ENCODE data around the gene GOSR2.
"Not testable (repeated sequence)": the region's sequence is repeated elsewhere in the genome, so short reads cannot be mapped to it uniquely, and the experiment has no call there.

GOSR2 gene

DNA sequence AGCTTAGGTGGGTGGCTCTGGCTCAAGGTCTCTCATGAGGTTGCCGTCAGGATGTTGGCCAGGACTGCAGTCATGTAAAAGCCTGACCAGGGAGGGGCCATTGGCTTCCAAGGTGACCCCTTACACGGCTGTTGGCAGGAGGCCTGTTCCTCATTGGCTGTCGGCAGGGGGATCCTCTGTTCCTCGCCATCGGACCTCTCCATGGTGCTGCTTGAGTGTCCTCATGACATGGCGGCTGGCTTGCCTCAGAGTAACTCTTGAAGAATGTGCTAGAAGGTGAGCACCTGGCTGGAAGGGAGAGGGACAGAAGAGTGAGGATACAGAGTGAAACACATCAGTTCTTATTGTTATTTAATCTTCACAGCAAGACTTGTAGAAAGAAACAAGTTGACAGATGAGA lies 60.8 kb downstream of the GOSR2 start:
- no peak for DNase-seq (ENCODE audit: extremely low spot score)
- TF ChIP-seq SP1 (IDR thresholded peaks at IDR 0.05) (no peak), LEF1 (IDR thresholded peaks at IDR 0.05; ENCODE audit: borderline replicate concordance) (no peak), ELF4 (IDR thresholded peaks at IDR 0.05) (no peak), ZNF384 (IDR thresholded peaks at IDR 0.05) (no peak), L3MBTL2 (conservative IDR thresholded peaks at IDR 0.05) (no peak)
- ChIA-PET CTCF (interaction anchor here (0.7 kb wide), 1 partner anchor 43 kb away, joined by 3 read pairs; no protein-coding TSS in a partner anchor), POLR2A (no interaction called here)

DNA sequence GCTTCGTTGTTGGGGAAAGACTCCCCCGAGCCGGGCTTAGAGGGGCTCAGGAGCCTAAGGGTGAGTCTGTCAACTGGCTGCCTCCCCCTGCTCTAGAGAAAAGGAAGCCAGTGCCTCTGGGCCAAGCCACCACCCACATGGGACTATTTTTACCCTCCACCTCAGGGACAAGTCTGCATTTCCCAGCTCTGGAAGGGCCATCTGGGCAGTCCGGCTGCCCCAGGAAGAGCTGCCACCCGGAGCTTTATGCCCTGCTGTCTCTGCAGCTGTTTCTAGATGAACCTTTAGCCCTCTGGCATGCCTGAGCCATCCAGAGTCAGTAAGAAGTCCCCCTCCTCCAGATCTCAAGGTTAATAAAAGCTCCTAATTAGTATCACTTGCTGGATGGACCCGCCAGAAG lies 61.4 kb downstream of the GOSR2 start:
- TF ChIP-seq SUZ12 (IDR thresholded peaks at IDR 0.05) (no peak), NFRKB (IDR thresholded peaks at IDR 0.05) (no peak), HDGF (IDR thresholded peaks at IDR 0.05; ENCODE audit: borderline replicate concordance) (no peak), FOXM1 (IDR thresholded peaks at IDR 0.05; ENCODE audit: borderline replicate concordance) (no peak), FOXA1 (IDR thresholded peaks at IDR 0.05) (no peak), CTBP1 (IDR thresholded peaks at IDR 0.05; ENCODE audit: borderline replicate concordance) (no peak), L3MBTL2 (conservative IDR thresholded peaks at IDR 0.05) (no peak), ELF4 (IDR thresholded peaks at IDR 0.05) (no peak), ZNF384 (IDR thresholded peaks at IDR 0.05) (no peak), SP1 (IDR thresholded peaks at IDR 0.05) (no peak), FOXK2 (IDR thresholded peaks at IDR 0.05) (no peak), ARNT (IDR thresholded peaks at IDR 0.05) (no peak), LEF1 (IDR thresholded peaks at IDR 0.05; ENCODE audit: borderline replicate concordance) (no peak), TARDBP (IDR thresholded peaks at IDR 0.05) (no peak), BHLHE40 (IDR thresholded peaks at IDR 0.05; ENCODE audit: borderline replicate concordance) (no peak)
- TF ChIP-seq, protein P1, sequence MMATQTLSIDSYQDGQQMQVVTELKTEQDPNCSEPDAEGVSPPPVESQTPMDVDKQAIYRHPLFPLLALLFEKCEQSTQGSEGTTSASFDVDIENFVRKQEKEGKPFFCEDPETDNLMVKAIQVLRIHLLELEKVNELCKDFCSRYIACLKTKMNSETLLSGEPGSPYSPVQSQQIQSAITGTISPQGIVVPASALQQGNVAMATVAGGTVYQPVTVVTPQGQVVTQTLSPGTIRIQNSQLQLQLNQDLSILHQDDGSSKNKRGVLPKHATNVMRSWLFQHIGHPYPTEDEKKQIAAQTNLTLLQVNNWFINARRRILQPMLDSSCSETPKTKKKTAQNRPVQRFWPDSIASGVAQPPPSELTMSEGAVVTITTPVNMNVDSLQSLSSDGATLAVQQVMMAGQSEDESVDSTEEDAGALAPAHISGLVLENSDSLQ (IDR thresholded peaks at IDR 0.05): no peak
- ChIA-PET POLR2A (no interaction called here), CTCF (no interaction called here)
- DNase-seq (ENCODE audit: extremely low spot score): no peak

DNA sequence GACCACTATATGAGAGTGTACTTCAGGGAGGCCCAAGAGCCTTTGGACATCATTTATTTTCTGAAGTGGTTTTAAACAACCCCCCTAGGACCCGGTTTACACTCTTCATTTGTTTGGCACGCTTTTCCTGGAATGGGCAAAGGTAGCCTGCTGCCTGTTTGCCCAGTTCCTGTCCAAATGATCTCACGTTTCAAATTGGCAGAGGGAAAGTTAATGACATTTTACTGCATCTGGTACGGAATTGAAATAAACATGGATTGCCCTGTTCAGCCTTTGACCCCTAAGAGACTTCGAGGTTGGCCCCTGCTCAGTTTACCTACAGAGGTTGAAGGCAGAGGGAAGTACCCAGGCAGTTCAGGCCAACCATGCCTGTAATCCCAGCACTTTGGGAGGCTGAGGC lies 61.9 kb downstream of the GOSR2 start:
- ChIA-PET CTCF (no interaction called here), POLR2A (no interaction called here)
- TF ChIP-seq HDGF (IDR thresholded peaks at IDR 0.05; ENCODE audit: borderline replicate concordance): no peak
- TF ChIP-seq SUZ12 (IDR thresholded peaks at IDR 0.05): no peak
- TF ChIP-seq ARNT (IDR thresholded peaks at IDR 0.05): no peak
- no peak for TF ChIP-seq NFRKB (IDR thresholded peaks at IDR 0.05)
- no peak for TF ChIP-seq TARDBP (IDR thresholded peaks at IDR 0.05)
- no peak for TF ChIP-seq ELF4 (IDR thresholded peaks at IDR 0.05)
- no peak for TF ChIP-seq L3MBTL2 (conservative IDR thresholded peaks at IDR 0.05)
- no peak for TF ChIP-seq FOXM1 (IDR thresholded peaks at IDR 0.05; ENCODE audit: borderline replicate concordance)
- no peak for TF ChIP-seq SP1 (IDR thresholded peaks at IDR 0.05)
- TF ChIP-seq, protein P1 (IDR thresholded peaks at IDR 0.05): no peak
- TF ChIP-seq FOXA1 (IDR thresholded peaks at IDR 0.05): no peak
- no peak for TF ChIP-seq BHLHE40 (IDR thresholded peaks at IDR 0.05; ENCODE audit: borderline replicate concordance)
- TF ChIP-seq ZNF384 (IDR thresholded peaks at IDR 0.05): no peak
- TF ChIP-seq FOXK2 (IDR thresholded peaks at IDR 0.05): no peak
- no peak for DNase-seq (ENCODE audit: extremely low spot score)

DNA sequence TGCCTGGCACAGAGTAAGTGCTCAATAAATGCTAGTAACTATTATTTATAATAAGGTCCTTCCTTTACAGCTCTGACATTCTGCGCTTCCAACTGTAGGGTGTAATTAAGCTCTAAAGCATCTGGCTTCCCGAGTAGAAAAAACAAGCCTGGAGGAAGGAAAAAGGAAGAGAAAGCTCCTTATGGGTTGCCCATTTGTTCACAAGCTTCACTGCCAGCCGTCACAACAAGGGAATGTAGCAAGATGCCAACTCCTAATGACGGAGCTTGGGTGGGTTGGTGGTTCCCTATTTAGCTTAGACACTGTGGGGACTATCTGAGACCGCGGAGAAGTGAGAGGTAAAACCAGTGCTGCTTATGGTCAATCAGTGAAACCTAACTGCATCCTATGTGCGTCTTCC lies 63.4 kb downstream of the GOSR2 start:
- CTCF ChIA-PET: interaction anchor here (0.7 kb wide), 1 partner anchor 44 kb away, joined by 3 read pairs; no protein-coding TSS in a partner anchor

DNA sequence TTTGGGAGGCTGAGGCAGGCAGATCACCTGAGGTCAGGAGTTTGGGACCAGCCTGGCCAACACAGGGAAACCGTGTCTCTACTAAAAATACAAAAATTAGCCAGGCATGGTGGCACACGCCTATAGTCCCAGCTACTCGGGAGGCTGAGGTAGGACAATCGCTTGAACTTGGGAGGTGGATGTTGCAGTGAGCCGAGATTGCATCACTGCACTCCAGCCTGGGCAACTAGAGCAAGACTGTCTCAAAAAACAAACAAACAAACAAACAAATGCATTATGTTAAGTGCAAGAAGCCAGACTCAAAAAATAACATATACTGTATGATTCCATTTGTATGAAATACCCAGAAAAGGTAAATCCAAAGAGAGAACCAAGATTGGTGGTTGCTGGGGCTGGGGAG lies 65.0 kb downstream of the GOSR2 start:
- CTCF ChIA-PET; DNase-seq (ENCODE audit: extremely low spot score); POLR2A ChIA-PET: not testable (repeated sequence)

More for the DNA sequence above, 63.4 kb downstream of the GOSR2 start:
- POLR2A ChIA-PET: no interaction called here
- no peak for DNase-seq (ENCODE audit: extremely low spot score)
- TF ChIP-seq L3MBTL2 (conservative IDR thresholded peaks at IDR 0.05): no peak
- no peak for TF ChIP-seq LEF1 (IDR thresholded peaks at IDR 0.05; ENCODE audit: borderline replicate concordance)
- TF ChIP-seq BHLHE40 (IDR thresholded peaks at IDR 0.05; ENCODE audit: borderline replicate concordance): no peak
- TF ChIP-seq SP1 (IDR thresholded peaks at IDR 0.05): no peak
- TF ChIP-seq NFRKB (IDR thresholded peaks at IDR 0.05): no peak
- no peak for TF ChIP-seq SUZ12 (IDR thresholded peaks at IDR 0.05)
- TF ChIP-seq FOXK2 (IDR thresholded peaks at IDR 0.05): no peak
- no peak for TF ChIP-seq FOXA1 (IDR thresholded peaks at IDR 0.05)

DNA sequence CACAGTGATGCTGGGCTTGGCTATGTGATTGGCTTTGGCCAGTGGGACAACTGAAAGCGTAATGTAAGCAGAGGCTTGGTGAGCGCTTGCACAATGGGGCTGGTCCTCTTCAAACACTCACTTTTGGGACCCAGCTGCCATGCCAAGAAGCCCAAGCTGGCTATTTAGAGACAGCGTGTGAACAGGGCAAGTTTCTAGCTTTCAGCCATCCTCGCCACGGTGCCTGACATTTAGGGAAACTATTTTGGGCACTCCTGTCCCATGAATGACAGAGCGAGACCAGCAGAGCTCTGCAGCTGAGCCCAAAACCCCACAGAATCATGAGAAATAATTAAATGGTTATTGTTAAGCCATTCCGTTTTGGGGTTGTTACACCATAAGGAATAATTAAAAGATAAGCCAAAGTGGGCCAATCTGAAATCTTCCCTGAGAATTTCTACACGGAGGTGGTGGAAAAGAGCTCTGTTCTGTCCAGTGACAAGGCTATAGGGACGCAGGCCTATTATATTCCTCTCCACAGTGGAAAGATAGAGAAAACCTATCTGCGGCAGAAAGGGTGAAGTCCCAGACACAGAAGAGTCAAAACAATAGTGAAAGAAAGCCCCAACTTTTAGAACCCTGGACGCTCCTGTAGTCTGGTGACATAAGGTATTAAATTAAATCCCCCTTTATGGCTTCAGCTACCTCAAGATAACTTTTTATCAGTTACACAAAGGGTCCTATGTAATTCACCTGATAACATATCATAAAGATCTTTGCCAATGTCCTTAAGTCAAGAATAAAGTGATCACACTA lies 66.9 kb downstream of the GOSR2 start:
- no peak for DNase-seq (ENCODE audit: extremely low spot score)
- ChIA-PET POLR2A (interaction anchor here (1.3 kb wide), 1 partner anchor 15 kb away, joined by 4 read pairs; no protein-coding TSS in a partner anchor), CTCF (interaction anchor here (0.6 to 0.9 kb wide), 2 partner anchors 47 to 625 kb away, joined by 3 read pairs; no protein-coding TSS in a partner anchor)
- TF ChIP-seq ARNT (IDR thresholded peaks at IDR 0.05): no peak
- no peak for TF ChIP-seq ZNF384 (IDR thresholded peaks at IDR 0.05)
- TF ChIP-seq ELF4 (IDR thresholded peaks at IDR 0.05): no peak
- TF ChIP-seq, protein P1 (IDR thresholded peaks at IDR 0.05): no peak
- no peak for TF ChIP-seq TARDBP (IDR thresholded peaks at IDR 0.05)
- no peak for TF ChIP-seq HDGF (IDR thresholded peaks at IDR 0.05; ENCODE audit: borderline replicate concordance)
- TF ChIP-seq CTBP1 (IDR thresholded peaks at IDR 0.05; ENCODE audit: borderline replicate concordance): no peak
- no peak for TF ChIP-seq NFRKB (IDR thresholded peaks at IDR 0.05)
- TF ChIP-seq SUZ12 (IDR thresholded peaks at IDR 0.05): no peak
- no peak for TF ChIP-seq L3MBTL2 (conservative IDR thresholded peaks at IDR 0.05)
- no peak for TF ChIP-seq BHLHE40 (IDR thresholded peaks at IDR 0.05; ENCODE audit: borderline replicate concordance)
- no peak for TF ChIP-seq FOXA1 (IDR thresholded peaks at IDR 0.05)
- TF ChIP-seq SP1 (IDR thresholded peaks at IDR 0.05): no peak
- TF ChIP-seq FOXK2 (IDR thresholded peaks at IDR 0.05): no peak
- no peak for TF ChIP-seq LEF1 (IDR thresholded peaks at IDR 0.05; ENCODE audit: borderline replicate concordance)
